HepG2 (cell line): Measurements from ENCODE around the gene ITM2B. TPM values are rescaled to one million over a fixed set of nuclear protein-coding genes. Genes with fewer than 3 reads are reported as not detected.

ENCODE experiments used
- ASH2L ChIP-seq: fragments of 300-600, 200-600 bp; sonication (generic); IDR thresholded peaks from 2 replicates; pipeline ENCODE4 v1.7.0; 2017; ENCODE audit warnings: low read depth, mild to moderate bottlenecking, moderate library complexity, mixed read lengths, low read length; ENCODE audit not compliant: insufficient read length
- CSRNP2 ChIP-seq: sonication (generic); formaldehyde crosslinking; conservative IDR thresholded peaks from 2 replicates; pipeline ENCODE4 v1.8.0; 2022; ENCODE audit warnings: low read depth, missing genetic modification reagents
- DR1 ChIP-seq: sonication (generic); formaldehyde crosslinking; IDR thresholded peaks from 2 replicates; pipeline ENCODE4 v1.8.0; 2021; ENCODE audit warnings: mild to moderate bottlenecking, missing genetic modification reagents, inconsistent platforms
- GATA4 ChIP-seq: sonication (generic); IDR thresholded peaks from 2 replicates; pipeline ENCODE4 v1.6.1; 2016; ENCODE audit warnings: antibody characterized with exemption, low read depth, borderline replicate concordance
- IKZF4 ChIP-seq: sonication (generic); formaldehyde crosslinking; IDR thresholded peaks from 2 replicates; pipeline ENCODE4 v1.5.1; 2020; ENCODE audit warnings: borderline replicate concordance, mild to moderate bottlenecking, low read depth, missing genetic modification reagents; ENCODE audit errors: not compliant biosample characterization
- ISL2 ChIP-seq: sonication (generic); formaldehyde crosslinking; IDR thresholded peaks from 2 replicates; pipeline ENCODE4 v1.5.0; 2020; ENCODE audit warnings: missing genetic modification reagents
- MIER3 ChIP-seq: IDR thresholded peaks from 2 replicates; pipeline ENCODE4 v1.6.1; 2016; ENCODE audit warnings: missing compliant biosample characterization, borderline replicate concordance
- NBN ChIP-seq: fragments of 450-650 bp; conservative IDR thresholded peaks from 2 replicates; pipeline ENCODE4 v1.6.1; 2017
- SRSF9 ChIP-seq: fragments of 200-400 bp; formaldehyde crosslinking; IDR thresholded peaks from 2 replicates; pipeline ENCODE4 v1.6.1; 2018; ENCODE audit warnings: borderline replicate concordance, mild to moderate bottlenecking, low read depth, low read length; ENCODE audit not compliant: insufficient read depth, poor library complexity, severe bottlenecking
- ZNF232 ChIP-seq: sonication (generic); formaldehyde crosslinking; IDR thresholded peaks from 2 replicates; pipeline ENCODE4 v1.4.0; 2020; ENCODE audit warnings: missing genetic modification reagents, borderline replicate concordance
- ZNF383 ChIP-seq: sonication (generic); formaldehyde crosslinking; IDR thresholded peaks from 2 replicates; pipeline ENCODE4 v1.4.0; 2020; ENCODE audit warnings: missing genetic modification reagents, mild to moderate bottlenecking, borderline replicate concordance
- ZNF703 ChIP-seq: sonication (generic); formaldehyde crosslinking; IDR thresholded peaks from 2 replicates; pipeline ENCODE4 v1.5.1; 2020; ENCODE audit warnings: missing genetic modification reagents, mild to moderate bottlenecking, moderate library complexity, borderline replicate concordance
- polyA plus RNA-seq, 8 experiments: library from polyadenylated mRNA; depleted of rRNA in 3 of 8; stranded (reverse) in 7 of 8; unstranded in 1 of 8; fragments of >200 nt; fragmentation: Illumina TruSeq in 4 of 8; extraction: Trizol in 4 of 8; gene quantifications; 2 replicates each; pipeline versions ENCODE4 v1.2.1 to v1.2.3, GENCODE V29; 2011 to 2016; ENCODE audit warnings: low read depth in 4 of 8, missing spikeins in 1 of 8, mixed read lengths in 1 of 8; ENCODE audit not compliant: insufficient read depth in 1 of 8
- total RNA-seq, 5 experiments: library from RNA; depleted of rRNA; stranded (reverse); fragments of >200 nt; fragmentation: Illumina TruSeq; extraction: Trizol; gene quantifications; 2 replicates each; pipeline ENCODE4 v1.2.3, GENCODE V29; 2016; ENCODE audit warnings: low read depth in 1 of 5

Gene ITM2B
- total and polyA plus RNA-seq, 2 of the 13 experiments (the other 11 are each of a cell fraction or from before 2014, with no cell fraction given) = 158 to 373 TPM

DNA sequence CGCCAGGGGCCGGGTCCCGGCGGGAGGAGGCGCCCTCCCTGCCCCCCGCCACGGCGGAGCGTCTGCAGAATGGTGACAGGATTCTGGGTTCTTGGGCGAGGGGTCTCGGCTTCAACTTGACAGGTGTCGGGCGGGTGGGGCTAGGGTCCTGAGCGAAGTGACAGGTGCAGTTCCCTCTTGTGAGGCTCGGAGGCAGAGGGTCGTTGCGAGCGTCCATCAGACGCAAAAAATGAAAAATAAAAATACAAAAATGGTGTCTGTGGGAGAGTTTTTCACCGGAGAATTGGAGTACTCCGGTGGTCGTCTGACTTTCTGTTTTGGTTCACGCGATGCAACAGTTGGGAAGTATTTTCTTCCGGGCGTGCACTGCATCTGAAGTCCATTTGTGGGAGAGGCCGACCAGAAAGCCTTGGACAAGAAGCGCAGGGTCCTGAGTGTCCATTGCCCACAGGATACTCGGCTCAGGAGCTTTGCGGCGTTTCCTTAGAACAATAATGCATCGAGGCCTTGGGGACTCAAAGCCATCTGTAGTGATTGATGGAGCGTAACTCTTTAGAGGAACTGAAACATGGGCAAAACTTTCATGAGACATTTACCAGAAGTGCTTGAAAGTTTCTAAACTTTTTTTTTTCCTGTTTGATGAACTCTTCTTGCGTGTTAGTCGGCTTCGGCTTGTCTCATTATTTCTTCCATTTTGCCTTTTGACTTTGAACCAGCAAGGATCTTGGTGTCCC lies 71.3 kb downstream of the ITM2B start (continued):
- TF ChIP-seq MIER3 (CRISPR knock-in tag) (no peak), ZNF383 (CRISPR knock-in tag) (no peak), GATA4 (no peak), ISL2 (CRISPR knock-in tag) (peak; percentile 26; the same call in 1 of the 2 replicates), IKZF4 (CRISPR knock-in tag) (peak; percentile 12), ZNF232 (CRISPR knock-in tag) (no peak), NBN (no peak), ASH2L (peak; percentile 9), CSRNP2 (0 out of 2 replicates have a peak, but pooled peaks have one; percentile 30), ZNF703 (CRISPR knock-in tag) (no peak), SRSF9 (no peak), DR1 (CRISPR knock-in tag) (no peak)
